Posterior cingulate gyrus (tissue), 11 donors: ENCODE results near the gene PDE1A.
A peak's percentile ranks its signal among the peaks of the same experiment; 100 is the strongest.
"Not testable (repeated sequence)": the region's sequence is repeated elsewhere in the genome, so short reads cannot be mapped to it uniquely, and the experiment has no call there.

ENCODE experiments used
- DNase-seq, 10 donors: peaks; one replicate each; pipeline versions ENCODE4 v3.0.0 to v3.0.0-alpha.2; 2020 to 2021; ENCODE audit warnings: mixed read lengths in 3 of 10
- intact Hi-C: fragments of 100-400 bp; cut with DNase I; formaldehyde crosslinking; loops from one replicate; pipeline ENCODE4 v1.15.1; 2023

Gene PDE1A

GRCh38 chr2:182412858-182413257 is 14.0 kb downstream of the PDE1A start:
- intact Hi-C loops: no loop called here
- no peak for DNase-seq

GRCh38 chr2:182410120-182410519 is 16.7 kb downstream of the PDE1A start:
- no peak for DNase-seq
- intact Hi-C loops: no loop called here

GRCh38 chr2:182406221-182406620 is 20.6 kb downstream of the PDE1A start:
- no peak for DNase-seq
- intact Hi-C loops: no loop called here

GRCh38 chr2:182404975-182405561 is 21.8 kb downstream of the PDE1A start:
- intact Hi-C loops: no loop called here
- DNase-seq: no peak

GRCh38 chr2:182404092-182404491 is 22.7 kb downstream of the PDE1A start:
- no peak for DNase-seq
- intact Hi-C loops: no loop called here

- no peak for DNase-seq
- intact Hi-C loops: no loop called here
Observed at GRCh38 chr2:182393270-182393760, 33.5 kb downstream of the PDE1A start.

- intact Hi-C loops: no loop called here
- DNase-seq: no peak
Observed at GRCh38 chr2:182391443-182391842, 35.4 kb downstream of the PDE1A start.

GRCh38 chr2:182386267-182386880 is 40.5 kb downstream of the PDE1A start:
- peak in 2 of 10 donors; percentile 51 to 68 for DNase-seq
- intact Hi-C loops: not testable (repeated sequence)

GRCh38 chr2:182384860-182385259 is 42.0 kb downstream of the PDE1A start:
- no peak for DNase-seq
- intact Hi-C loops: no loop called here

GRCh38 chr2:182381225-182381624 is 45.6 kb downstream of the PDE1A start:
- no peak for DNase-seq
- intact Hi-C loops: no loop called here

GRCh38 chr2:182379241-182379640 is 47.6 kb downstream of the PDE1A start:
- no peak for DNase-seq
- intact Hi-C loops: no loop called here

- intact Hi-C loops: no loop called here
Observed at GRCh38 chr2:182378759-182379158, 48.1 kb downstream of the PDE1A start.

GRCh38 chr2:182377467-182377866 is 49.4 kb downstream of the PDE1A start:
- intact Hi-C loops: no loop called here
- no peak for DNase-seq

More at GRCh38 chr2:182378759-182379158, 48.1 kb downstream of the PDE1A start:
- no peak for DNase-seq

- DNase-seq: no peak
- intact Hi-C loops: no loop called here
Observed at GRCh38 chr2:182375862-182376261, 51.0 kb downstream of the PDE1A start.

- intact Hi-C loops: no loop called here
- DNase-seq: no peak
Observed at GRCh38 chr2:182372661-182373060, 54.2 kb downstream of the PDE1A start.

- intact Hi-C loops: no loop called here
- DNase-seq: no peak
Observed at GRCh38 chr2:182368996-182369395, 57.8 kb downstream of the PDE1A start.

GRCh38 chr2:182368446-182368845 is 58.4 kb downstream of the PDE1A start:
- intact Hi-C loops: no loop called here
- no peak for DNase-seq

GRCh38 chr2:182367401-182367800 is 59.4 kb downstream of the PDE1A start:
- intact Hi-C loops: no loop called here
- DNase-seq: no peak

GRCh38 chr2:182366628-182367027 is 60.2 kb downstream of the PDE1A start:
- DNase-seq: no peak
- intact Hi-C loops: no loop called here

GRCh38 chr2:182365855-182366254 is 61.0 kb downstream of the PDE1A start:
- intact Hi-C loops: no loop called here
- DNase-seq: no peak

GRCh38 chr2:182361477-182361876 is 65.4 kb downstream of the PDE1A start:
- intact Hi-C loops: no loop called here
- no peak for DNase-seq

GRCh38 chr2:182360663-182361260 is 66.1 kb downstream of the PDE1A start:
- intact Hi-C loops: no loop called here
- DNase-seq: no peak
